HCT116 (cell line): ENCODE data around the gene IGLL1. TPM values are rescaled to one million over a fixed set of nuclear protein-coding genes. Genes with fewer than 3 reads are reported as not detected.

Experiments used
- ATAC-seq: fragments of 200-7000 bp; cut with Tn5 transposase; 2 replicates; pipeline ENCODE4 v1.9.1; 2020; ENCODE audit warnings: mild to moderate bottlenecking, moderate library complexity
- BruUV-seq: library from RNA; stranded (reverse); fragments of 400-500 nt; replicated peaks from 2 replicates; lab custom pipeline; 2021; lab: Mats Ljungman, UMichigan
- CTCF ChIA-PET: fragments of 300-600 bp; sonication (Branson Sonifier 250); formaldehyde crosslinking; loops from one replicate; lab custom pipeline; 2021; ENCODE audit warnings: antibody characterized with exemption; lab: Charles Lee
- POLR2A ChIA-PET: fragments of 300-600, 350-600 bp; sonication (Branson Sonifier 250); formaldehyde crosslinking; loops from one replicate; lab custom pipeline; 2021; ENCODE audit warnings: antibody characterized with exemption; lab: Charles Lee
- RAD21 ChIA-PET, 2 experiments: fragments of 300-600 bp; sonication (Branson Sonifier 250); formaldehyde crosslinking; loops; one replicate each; lab custom pipeline; 2023; ENCODE audit warnings: low total read pairs in 2 of 2; ENCODE audit not compliant: uncharacterized antibody in 2 of 2, unreplicated experiment in 2 of 2, low non-redundant PET in 1 of 2; lab: Charles Lee
- DNase-seq: peaks from one replicate; pipeline ENCODE4 v3.0.0-alpha.2; 2010; ENCODE audit warnings: low read depth, low spot score
- H2AFZ ChIP-seq: fragments of 200-600 bp; shearing (Covaris generic), sonication (generic); 2 replicates; pipeline ENCODE4 v1.6.1; 2017; ENCODE audit warnings: low read depth, mixed run types, mixed read lengths, antibody characterized with exemption, low read length; ENCODE audit not compliant: poor library complexity, severe bottlenecking
- H3K27ac ChIP-seq: 2 replicates; pipeline ENCODE4 v1.5.1; 2012; ENCODE audit warnings: low read depth, low read length
- H3K27me3 ChIP-seq: fragments of 200-600 bp; sonication (generic); 2 replicates; pipeline ENCODE4 v1.6.1; 2016; ENCODE audit warnings: mixed run types, low read length, mixed read lengths; ENCODE audit not compliant: insufficient read depth
- H3K36me3 ChIP-seq, 2 experiments: fragments of 200-500 bp in 1 of 2; fragments of 200-600 bp in 1 of 2; sonication (Bioruptor generic) in 1 of 2; sonication (generic) in 1 of 2; 2 replicates each; pipeline versions ENCODE4 v1.5.1 to v1.6.1; 2014 to 2016; ENCODE audit warnings: low read length in 2 of 2, inconsistent platforms in 1 of 2, mixed read lengths in 1 of 2, mixed run types in 1 of 2; ENCODE audit not compliant: insufficient read depth in 2 of 2, control insufficient read depth in 1 of 2
- H3K4me1 ChIP-seq, 2 experiments: fragments of 200-600 bp in 1 of 2; sonication (generic) in 1 of 2; 2 replicates each; pipeline versions ENCODE4 v1.5.1 to v1.6.1; 2012 to 2017; ENCODE audit warnings: low read length in 2 of 2, inconsistent platforms in 1 of 2, mild to moderate bottlenecking in 1 of 2, mixed read lengths in 1 of 2, mixed run types in 1 of 2, moderate library complexity in 1 of 2; ENCODE audit not compliant: insufficient read depth in 2 of 2, control insufficient read depth in 1 of 2
- H3K4me2 ChIP-seq: fragments of 200-600 bp; sonication (generic); 2 replicates; pipeline ENCODE4 v1.6.1; 2017; ENCODE audit warnings: mixed run types, low read length, mixed read lengths
- H3K4me3 ChIP-seq, 2 experiments: fragments of 200-600 bp in 1 of 2; sonication (generic) in 1 of 2; replicated peaks in 1 of 2; 2 replicates each; pipeline ENCODE4 v1.5.1; 2011 to 2016; ENCODE audit warnings: low read length in 2 of 2, control low read depth in 1 of 2, low read depth in 1 of 2, mild to moderate bottlenecking in 1 of 2, mixed read lengths in 1 of 2, mixed run types in 1 of 2
- H3K79me2 ChIP-seq: fragments of 200-600 bp; sonication (generic); 2 replicates; pipeline ENCODE4 v1.6.1; 2017; ENCODE audit warnings: mild to moderate bottlenecking, mixed run types, low read length, moderate library complexity, mixed read lengths; ENCODE audit not compliant: insufficient read depth
- H3K9ac ChIP-seq: fragments of 200-600 bp; sonication (generic); 2 replicates; pipeline ENCODE4 v1.6.1; 2016; ENCODE audit warnings: low read length, mixed read lengths
- H3K9me2 ChIP-seq: fragments of 200-600 bp; sonication (generic), shearing (Covaris generic); 2 replicates; pipeline ENCODE4 v1.6.1; 2017; ENCODE audit warnings: mixed run types, mild to moderate bottlenecking, moderate library complexity; ENCODE audit not compliant: insufficient read depth
- H3K9me3 ChIP-seq, 2 experiments: fragments of 200-500 bp in 1 of 2; fragments of 200-600 bp in 1 of 2; sonication (Bioruptor generic) in 1 of 2; sonication (generic) in 1 of 2; 2 replicates each; pipeline ENCODE4 v1.6.1; 2014 to 2017; ENCODE audit warnings: low read length in 2 of 2, mixed read lengths in 2 of 2, inconsistent platforms in 1 of 2, low read depth in 1 of 2, mild to moderate bottlenecking in 1 of 2, mixed run types in 1 of 2, moderate library complexity in 1 of 2; ENCODE audit not compliant: control insufficient read depth in 1 of 2, insufficient read depth in 1 of 2
- H4K20me1 ChIP-seq: fragments of 200-600 bp; sonication (generic), shearing (Covaris generic); 2 replicates; pipeline ENCODE4 v1.6.1; 2017; ENCODE audit warnings: mixed run types, mild to moderate bottlenecking, moderate library complexity; ENCODE audit not compliant: insufficient read depth
- CBX3 ChIP-seq: IDR thresholded peaks from 2 replicates; pipeline ENCODE4 v1.6.1; 2012; ENCODE audit warnings: low read depth
- CEBPB ChIP-seq: IDR thresholded peaks from 2 replicates; pipeline ENCODE4 v1.6.1; 2012; ENCODE audit warnings: low read depth
- EGR1 ChIP-seq: IDR thresholded peaks from 2 replicates; pipeline ENCODE4 v1.6.1; 2012; ENCODE audit warnings: low read depth
- ELF1 ChIP-seq: IDR thresholded peaks from 2 replicates; pipeline ENCODE4 v1.6.1; 2012; ENCODE audit warnings: low read depth, borderline replicate concordance
- EZH2 ChIP-seq: fragments of 200-600 bp; sonication (generic); IDR thresholded peaks from 2 replicates; pipeline ENCODE4 v1.6.1; 2017; ENCODE audit warnings: antibody characterized with exemption, mixed run types
- FOSL1 ChIP-seq: IDR thresholded peaks from 2 replicates; pipeline ENCODE4 v1.6.1; 2012; ENCODE audit warnings: low read depth
- JUND ChIP-seq: IDR thresholded peaks from 2 replicates; pipeline ENCODE4 v1.6.1; 2012
- POLR2AphosphoS5 ChIP-seq: IDR thresholded peaks from 2 replicates; pipeline ENCODE4 v1.6.1; 2011; ENCODE audit warnings: mild to moderate bottlenecking, low read depth, low read length, moderate library complexity
- RAD21 ChIP-seq: IDR thresholded peaks from 2 replicates; pipeline ENCODE4 v1.6.1; 2012; ENCODE audit warnings: low read depth, mild to moderate bottlenecking
- TCF7L2 ChIP-seq: IDR thresholded peaks from 2 replicates; pipeline ENCODE4 v1.7.0; 2011; ENCODE audit warnings: borderline replicate concordance, inconsistent platforms; ENCODE audit not compliant: insufficient read depth, insufficient read length; ENCODE audit errors: extremely low read depth
- YY1 ChIP-seq: IDR thresholded peaks from 2 replicates; pipeline ENCODE4 v1.6.1; 2011; ENCODE audit warnings: low read length, low read depth, moderate library complexity, mild to moderate bottlenecking; ENCODE audit not compliant: insufficient replicate concordance; ENCODE audit errors: extremely low read depth
- ZFX ChIP-seq: fragments of 450-650 bp; IDR thresholded peaks from 2 replicates; pipeline ENCODE4 v1.6.1; 2017
- ZNF274 ChIP-seq: fragments of 200-500 bp; sonication (Bioruptor generic); IDR thresholded peaks from 2 replicates; pipeline ENCODE4 v1.6.1; 2014; ENCODE audit warnings: mild to moderate bottlenecking, low read depth, low read length, inconsistent platforms
- intact Hi-C: fragments of 100-400 bp; cut with micrococcal nuclease; formaldehyde crosslinking; loops from 2 replicates; pipeline ENCODE4 v1.10.0; 2022
- total RNA-seq: library from RNA; stranded (reverse); gene quantifications from one replicate; pipeline ENCODE4 v1.2.1, GENCODE V29; 2021; ENCODE audit not compliant: unreplicated experiment
- TF ChIP-seq, protein P1 (sequence below): IDR thresholded peaks from 2 replicates; pipeline ENCODE4 v1.6.1; 2012; ENCODE audit warnings: low read depth
- TF ChIP-seq, protein P2 (sequence below): IDR thresholded peaks from 2 replicates; pipeline ENCODE4 v1.6.1; 2012
- TF ChIP-seq, protein P3 (sequence below), 3 experiments: fragments of 200-600 bp in 1 of 3; sonication (generic) in 1 of 3; IDR thresholded peaks in 2 of 3; conservative IDR thresholded peaks in 1 of 3; 2 replicates each; pipeline ENCODE4 v1.5.1; 2012 to 2017; ENCODE audit warnings: low read depth in 2 of 3, low read length in 2 of 3, antibody characterized with exemption in 1 of 3, borderline replicate concordance in 1 of 3, control low read depth in 1 of 3, mild to moderate bottlenecking in 1 of 3, mixed read lengths in 1 of 3, mixed run types in 1 of 3, moderate library complexity in 1 of 3; ENCODE audit not compliant: insufficient read depth in 1 of 3
- TF ChIP-seq, protein P4 (sequence below): IDR thresholded peaks from 2 replicates; pipeline ENCODE4 v1.6.1; 2011; ENCODE audit warnings: mild to moderate bottlenecking, low read length, moderate library complexity; ENCODE audit not compliant: insufficient replicate concordance; ENCODE audit errors: extremely low read depth
- TF ChIP-seq, protein P5 (sequence below): IDR thresholded peaks from 2 replicates; pipeline ENCODE4 v1.6.1; 2012

Gene IGLL1
- total RNA-seq, 1 experiment from 2014 or later: not detected

DNA sequence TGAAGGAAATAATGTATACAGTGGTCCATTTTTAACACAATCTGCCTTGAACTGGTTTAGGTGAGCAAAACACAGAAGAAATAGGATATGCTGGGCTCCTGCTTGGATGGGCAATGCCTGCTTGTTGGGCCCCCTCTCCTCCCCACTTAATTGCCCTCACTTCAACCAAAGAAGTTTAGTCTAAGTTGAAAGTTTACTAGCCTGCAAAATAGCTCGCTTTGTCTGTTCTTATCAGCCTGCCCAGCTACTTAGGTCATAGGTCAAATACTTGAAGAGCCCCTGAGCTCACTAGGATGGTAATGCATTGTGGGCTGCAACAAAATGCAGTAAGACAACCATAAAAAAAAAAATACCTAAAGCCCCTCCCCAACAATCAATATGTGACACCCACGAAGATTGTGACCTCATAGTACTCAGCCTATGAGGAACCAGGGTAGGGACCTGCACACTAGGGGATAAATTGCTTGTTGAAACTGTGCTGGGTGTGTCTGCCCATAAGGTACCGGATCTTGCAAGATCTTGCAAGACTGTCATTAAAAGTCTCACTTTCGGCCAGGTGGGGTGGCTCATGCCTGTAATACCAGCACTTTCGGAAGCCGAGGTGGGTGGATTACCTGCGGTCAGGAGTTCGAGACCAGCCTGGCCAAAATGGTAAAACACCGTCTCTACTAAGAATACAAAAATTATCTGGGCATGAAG lies 41.1 kb upstream of the IGLL1 start:
- Histone ChIP-seq H2AFZ (no peak overlapping the region), H3K4me3 (no peak overlapping the region), H3K27ac (no peak overlapping the region), H3K9ac (no peak overlapping the region), H3K9me2 (no peaks in the 10 kb centered on the region), H3K9me3 (no peaks in the 10 kb centered on the region), H3K27me3 (no peaks in the 10 kb centered on the region), H3K4me1 (no peaks in the 10 kb centered on the region), H4K20me1 (no peaks in the 10 kb centered on the region), H3K4me2 (no peak overlapping the region), H3K79me2 (no peaks in the 10 kb centered on the region), H3K36me3 (no peaks in the 10 kb centered on the region)
- ChIA-PET POLR2A (no interaction called here), CTCF (no interaction called here), RAD21 (no interaction called here)
- no peak for TF ChIP-seq TCF7L2
- TF ChIP-seq YY1: no peak
- TF ChIP-seq, protein P1, sequence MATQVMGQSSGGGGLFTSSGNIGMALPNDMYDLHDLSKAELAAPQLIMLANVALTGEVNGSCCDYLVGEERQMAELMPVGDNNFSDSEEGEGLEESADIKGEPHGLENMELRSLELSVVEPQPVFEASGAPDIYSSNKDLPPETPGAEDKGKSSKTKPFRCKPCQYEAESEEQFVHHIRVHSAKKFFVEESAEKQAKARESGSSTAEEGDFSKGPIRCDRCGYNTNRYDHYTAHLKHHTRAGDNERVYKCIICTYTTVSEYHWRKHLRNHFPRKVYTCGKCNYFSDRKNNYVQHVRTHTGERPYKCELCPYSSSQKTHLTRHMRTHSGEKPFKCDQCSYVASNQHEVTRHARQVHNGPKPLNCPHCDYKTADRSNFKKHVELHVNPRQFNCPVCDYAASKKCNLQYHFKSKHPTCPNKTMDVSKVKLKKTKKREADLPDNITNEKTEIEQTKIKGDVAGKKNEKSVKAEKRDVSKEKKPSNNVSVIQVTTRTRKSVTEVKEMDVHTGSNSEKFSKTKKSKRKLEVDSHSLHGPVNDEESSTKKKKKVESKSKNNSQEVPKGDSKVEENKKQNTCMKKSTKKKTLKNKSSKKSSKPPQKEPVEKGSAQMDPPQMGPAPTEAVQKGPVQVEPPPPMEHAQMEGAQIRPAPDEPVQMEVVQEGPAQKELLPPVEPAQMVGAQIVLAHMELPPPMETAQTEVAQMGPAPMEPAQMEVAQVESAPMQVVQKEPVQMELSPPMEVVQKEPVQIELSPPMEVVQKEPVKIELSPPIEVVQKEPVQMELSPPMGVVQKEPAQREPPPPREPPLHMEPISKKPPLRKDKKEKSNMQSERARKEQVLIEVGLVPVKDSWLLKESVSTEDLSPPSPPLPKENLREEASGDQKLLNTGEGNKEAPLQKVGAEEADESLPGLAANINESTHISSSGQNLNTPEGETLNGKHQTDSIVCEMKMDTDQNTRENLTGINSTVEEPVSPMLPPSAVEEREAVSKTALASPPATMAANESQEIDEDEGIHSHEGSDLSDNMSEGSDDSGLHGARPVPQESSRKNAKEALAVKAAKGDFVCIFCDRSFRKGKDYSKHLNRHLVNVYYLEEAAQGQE: no peak
- TF ChIP-seq CEBPB: no peak
- TF ChIP-seq, protein P2, sequence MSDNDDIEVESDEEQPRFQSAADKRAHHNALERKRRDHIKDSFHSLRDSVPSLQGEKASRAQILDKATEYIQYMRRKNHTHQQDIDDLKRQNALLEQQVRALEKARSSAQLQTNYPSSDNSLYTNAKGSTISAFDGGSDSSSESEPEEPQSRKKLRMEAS: no peak
- TF ChIP-seq RAD21: no peak
- no peak for TF ChIP-seq EGR1
- no peak for TF ChIP-seq FOSL1
- TF ChIP-seq EZH2: no peak
- no peak for TF ChIP-seq ELF1
- no peak for TF ChIP-seq CBX3
- TF ChIP-seq JUND: no peak
- TF ChIP-seq ZNF274: no peak
- TF ChIP-seq, protein P3, sequence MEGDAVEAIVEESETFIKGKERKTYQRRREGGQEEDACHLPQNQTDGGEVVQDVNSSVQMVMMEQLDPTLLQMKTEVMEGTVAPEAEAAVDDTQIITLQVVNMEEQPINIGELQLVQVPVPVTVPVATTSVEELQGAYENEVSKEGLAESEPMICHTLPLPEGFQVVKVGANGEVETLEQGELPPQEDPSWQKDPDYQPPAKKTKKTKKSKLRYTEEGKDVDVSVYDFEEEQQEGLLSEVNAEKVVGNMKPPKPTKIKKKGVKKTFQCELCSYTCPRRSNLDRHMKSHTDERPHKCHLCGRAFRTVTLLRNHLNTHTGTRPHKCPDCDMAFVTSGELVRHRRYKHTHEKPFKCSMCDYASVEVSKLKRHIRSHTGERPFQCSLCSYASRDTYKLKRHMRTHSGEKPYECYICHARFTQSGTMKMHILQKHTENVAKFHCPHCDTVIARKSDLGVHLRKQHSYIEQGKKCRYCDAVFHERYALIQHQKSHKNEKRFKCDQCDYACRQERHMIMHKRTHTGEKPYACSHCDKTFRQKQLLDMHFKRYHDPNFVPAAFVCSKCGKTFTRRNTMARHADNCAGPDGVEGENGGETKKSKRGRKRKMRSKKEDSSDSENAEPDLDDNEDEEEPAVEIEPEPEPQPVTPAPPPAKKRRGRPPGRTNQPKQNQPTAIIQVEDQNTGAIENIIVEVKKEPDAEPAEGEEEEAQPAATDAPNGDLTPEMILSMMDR (IDR thresholded peaks at IDR 0.05 in 2 of 3, conservative IDR thresholded peaks at IDR 0.05 in 1 of 3; ENCODE audit: borderline replicate concordance in 1 of 3, insufficient read depth in 1 of 3, low read depth in 2 of 3, low read length in 2 of 3): no peak
- TF ChIP-seq ZFX: no peak
- TF ChIP-seq, protein P4, sequence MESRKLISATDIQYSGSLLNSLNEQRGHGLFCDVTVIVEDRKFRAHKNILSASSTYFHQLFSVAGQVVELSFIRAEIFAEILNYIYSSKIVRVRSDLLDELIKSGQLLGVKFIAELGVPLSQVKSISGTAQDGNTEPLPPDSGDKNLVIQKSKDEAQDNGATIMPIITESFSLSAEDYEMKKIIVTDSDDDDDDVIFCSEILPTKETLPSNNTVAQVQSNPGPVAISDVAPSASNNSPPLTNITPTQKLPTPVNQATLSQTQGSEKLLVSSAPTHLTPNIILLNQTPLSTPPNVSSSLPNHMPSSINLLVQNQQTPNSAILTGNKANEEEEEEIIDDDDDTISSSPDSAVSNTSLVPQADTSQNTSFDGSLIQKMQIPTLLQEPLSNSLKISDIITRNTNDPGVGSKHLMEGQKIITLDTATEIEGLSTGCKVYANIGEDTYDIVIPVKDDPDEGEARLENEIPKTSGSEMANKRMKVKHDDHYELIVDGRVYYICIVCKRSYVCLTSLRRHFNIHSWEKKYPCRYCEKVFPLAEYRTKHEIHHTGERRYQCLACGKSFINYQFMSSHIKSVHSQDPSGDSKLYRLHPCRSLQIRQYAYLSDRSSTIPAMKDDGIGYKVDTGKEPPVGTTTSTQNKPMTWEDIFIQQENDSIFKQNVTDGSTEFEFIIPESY: no peak
- no peak for TF ChIP-seq POLR2AphosphoS5
- TF ChIP-seq, protein P5, sequence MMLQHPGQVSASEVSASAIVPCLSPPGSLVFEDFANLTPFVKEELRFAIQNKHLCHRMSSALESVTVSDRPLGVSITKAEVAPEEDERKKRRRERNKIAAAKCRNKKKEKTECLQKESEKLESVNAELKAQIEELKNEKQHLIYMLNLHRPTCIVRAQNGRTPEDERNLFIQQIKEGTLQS: no peak
- ATAC-seq (no peak), DNase-seq (no peak)
- BruUV-seq: no TSS peak
- intact Hi-C loops: no loop called here
